Stimulated activated CD4-positive, alpha-beta T cell treated with anti-CD3 and anti-CD28 coated beads, Interleukin-15, amount 100 ng/mL, for 48 hours (primary cell): ENCODE results near the gene PDCD11.
"Not testable (repeated sequence)": the region's sequence is repeated elsewhere in the genome, so short reads cannot be mapped to it uniquely, and the experiment has no call there.

Experiments used
- DNase-seq, 2 donors: peaks; one replicate each; pipeline ENCODE4 v3.0.0-alpha.2; 2020; ENCODE audit warnings: low read depth in 2 of 2

Gene PDCD11, protein sequence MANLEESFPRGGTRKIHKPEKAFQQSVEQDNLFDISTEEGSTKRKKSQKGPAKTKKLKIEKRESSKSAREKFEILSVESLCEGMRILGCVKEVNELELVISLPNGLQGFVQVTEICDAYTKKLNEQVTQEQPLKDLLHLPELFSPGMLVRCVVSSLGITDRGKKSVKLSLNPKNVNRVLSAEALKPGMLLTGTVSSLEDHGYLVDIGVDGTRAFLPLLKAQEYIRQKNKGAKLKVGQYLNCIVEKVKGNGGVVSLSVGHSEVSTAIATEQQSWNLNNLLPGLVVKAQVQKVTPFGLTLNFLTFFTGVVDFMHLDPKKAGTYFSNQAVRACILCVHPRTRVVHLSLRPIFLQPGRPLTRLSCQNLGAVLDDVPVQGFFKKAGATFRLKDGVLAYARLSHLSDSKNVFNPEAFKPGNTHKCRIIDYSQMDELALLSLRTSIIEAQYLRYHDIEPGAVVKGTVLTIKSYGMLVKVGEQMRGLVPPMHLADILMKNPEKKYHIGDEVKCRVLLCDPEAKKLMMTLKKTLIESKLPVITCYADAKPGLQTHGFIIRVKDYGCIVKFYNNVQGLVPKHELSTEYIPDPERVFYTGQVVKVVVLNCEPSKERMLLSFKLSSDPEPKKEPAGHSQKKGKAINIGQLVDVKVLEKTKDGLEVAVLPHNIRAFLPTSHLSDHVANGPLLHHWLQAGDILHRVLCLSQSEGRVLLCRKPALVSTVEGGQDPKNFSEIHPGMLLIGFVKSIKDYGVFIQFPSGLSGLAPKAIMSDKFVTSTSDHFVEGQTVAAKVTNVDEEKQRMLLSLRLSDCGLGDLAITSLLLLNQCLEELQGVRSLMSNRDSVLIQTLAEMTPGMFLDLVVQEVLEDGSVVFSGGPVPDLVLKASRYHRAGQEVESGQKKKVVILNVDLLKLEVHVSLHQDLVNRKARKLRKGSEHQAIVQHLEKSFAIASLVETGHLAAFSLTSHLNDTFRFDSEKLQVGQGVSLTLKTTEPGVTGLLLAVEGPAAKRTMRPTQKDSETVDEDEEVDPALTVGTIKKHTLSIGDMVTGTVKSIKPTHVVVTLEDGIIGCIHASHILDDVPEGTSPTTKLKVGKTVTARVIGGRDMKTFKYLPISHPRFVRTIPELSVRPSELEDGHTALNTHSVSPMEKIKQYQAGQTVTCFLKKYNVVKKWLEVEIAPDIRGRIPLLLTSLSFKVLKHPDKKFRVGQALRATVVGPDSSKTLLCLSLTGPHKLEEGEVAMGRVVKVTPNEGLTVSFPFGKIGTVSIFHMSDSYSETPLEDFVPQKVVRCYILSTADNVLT (N-terminal part only)

DNA sequence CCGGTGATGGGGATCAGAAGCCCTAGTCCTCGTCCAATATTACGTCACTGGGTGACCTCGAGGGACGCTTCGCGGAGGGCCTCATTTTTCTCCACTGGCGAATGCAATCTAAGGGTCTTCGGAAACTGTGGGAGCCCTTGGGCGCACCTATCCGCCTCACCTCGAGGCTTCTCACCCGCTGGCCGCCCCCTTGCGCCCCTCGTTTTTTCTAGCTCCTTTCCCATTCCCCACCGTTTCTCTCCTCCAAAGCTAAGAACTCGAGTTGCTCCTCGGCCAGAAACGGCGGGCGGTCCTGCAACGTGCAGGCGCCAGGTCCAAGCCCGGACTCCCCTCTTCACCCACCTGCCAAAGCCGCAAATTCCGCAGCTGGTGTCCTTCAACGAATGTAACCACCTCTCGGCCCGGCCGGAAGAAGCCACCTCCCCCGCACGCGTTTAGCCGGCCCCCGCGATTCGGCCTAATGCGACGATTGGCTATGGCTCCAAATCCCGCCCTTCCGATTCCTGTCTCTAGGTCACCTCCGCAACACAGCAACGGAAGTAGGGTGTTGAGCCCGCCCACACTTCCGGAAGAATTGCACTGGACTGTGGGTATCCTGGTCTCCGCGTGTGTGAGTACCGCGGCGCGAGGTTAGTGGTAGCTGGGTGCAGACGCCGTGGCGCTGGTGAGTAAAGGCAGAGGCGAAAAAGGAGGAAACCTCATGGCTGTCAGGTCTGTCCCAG, at the start of gene PDCD11, which contains the start of gene ATP5MK:
PDCD11 (plus strand) TSS at position 560 of the 722 bp plus-strand sequence. CDS start 1,801 bp downstream, outside the sequence.
ATP5MK (minus strand) TSS at position 409 of the 722 bp plus-strand sequence. CDS start 4,018 bp downstream, outside the sequence.
- peak; percentile 96 to 97 for DNase-seq

DNA sequence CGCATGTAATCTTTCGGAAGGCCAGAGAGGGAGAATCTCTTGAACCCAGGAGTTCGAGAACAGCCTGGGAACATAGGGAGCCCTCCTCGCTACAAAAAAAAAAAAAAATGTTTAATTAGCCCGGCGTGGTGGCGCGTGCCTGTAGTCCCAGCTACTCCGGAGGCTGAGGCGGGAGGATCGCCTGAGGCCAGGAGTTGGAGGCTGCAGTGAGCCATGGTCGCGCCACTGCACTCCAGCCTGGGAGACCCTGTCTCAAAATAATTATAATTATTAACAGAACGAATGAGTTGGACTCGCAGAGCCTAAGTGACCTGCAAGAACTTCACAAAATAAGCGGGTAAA, 46.3 kb upstream of the PDCD11 start:
- DNase-seq: no peak

DNA sequence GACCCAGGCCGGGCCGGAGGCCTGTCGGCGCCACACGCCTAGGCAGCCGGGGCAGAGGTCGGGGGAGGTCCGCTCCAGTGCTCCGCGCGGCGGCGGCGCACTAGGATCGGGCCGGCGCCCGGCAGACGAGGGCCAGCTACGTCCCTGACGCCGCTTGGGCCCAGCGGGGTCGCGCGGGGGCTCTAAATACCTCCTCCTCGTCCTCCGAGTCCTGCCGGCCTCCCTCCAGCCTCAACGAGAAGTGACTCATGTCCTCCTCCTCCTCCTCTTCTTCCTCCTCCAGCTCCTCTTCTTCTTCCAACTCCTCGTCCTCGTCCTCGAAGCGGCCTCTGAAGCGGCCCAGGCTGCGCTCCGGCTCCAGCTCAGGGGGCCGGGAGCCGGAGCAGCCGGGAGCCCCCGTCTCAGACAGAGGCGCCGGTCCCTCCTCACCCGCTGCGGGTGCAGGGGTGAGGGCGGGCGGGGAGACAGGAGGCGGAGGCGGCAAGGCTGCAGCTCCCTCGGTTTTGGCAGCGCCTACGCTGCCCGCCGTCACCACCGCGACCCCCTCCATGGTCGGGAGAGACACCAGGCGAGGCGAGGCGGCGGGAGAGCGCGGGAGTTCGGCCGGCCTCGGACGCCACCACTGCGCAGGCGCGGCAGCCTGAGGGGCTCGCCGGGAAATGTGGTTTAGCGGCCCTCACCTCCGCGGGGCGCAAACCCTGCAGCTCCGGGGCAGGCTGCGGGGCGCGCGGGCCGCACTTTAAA, 45.7 kb upstream of the PDCD11 start, which contains the start of gene PCGF6:
PCGF6 (minus strand) TSS at position 624 of the 744 bp plus-strand sequence; CDS start at position 550, 74 bp downstream.
- peak; percentile 43 to 66 for DNase-seq

DNA sequence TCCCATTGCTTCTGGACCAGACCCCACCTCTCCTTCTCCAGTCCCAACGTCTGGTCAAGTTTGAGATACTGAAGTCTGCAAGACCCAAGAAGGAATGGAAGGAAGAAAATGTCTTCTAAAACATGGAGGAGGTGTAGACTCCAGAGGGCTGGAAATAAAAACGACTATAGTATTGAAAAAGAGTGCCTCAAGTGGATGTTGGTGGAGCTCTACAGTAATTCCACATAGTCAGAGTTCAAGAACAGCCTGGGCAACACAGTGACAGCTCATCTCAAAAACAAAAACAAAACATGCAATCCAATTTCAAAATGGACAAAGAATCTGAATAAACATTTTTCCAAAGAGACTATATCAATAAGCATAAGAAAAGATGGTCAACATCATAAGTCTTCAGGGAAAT, 43.1 kb upstream of the PDCD11 start:
- DNase-seq: no peak

DNA sequence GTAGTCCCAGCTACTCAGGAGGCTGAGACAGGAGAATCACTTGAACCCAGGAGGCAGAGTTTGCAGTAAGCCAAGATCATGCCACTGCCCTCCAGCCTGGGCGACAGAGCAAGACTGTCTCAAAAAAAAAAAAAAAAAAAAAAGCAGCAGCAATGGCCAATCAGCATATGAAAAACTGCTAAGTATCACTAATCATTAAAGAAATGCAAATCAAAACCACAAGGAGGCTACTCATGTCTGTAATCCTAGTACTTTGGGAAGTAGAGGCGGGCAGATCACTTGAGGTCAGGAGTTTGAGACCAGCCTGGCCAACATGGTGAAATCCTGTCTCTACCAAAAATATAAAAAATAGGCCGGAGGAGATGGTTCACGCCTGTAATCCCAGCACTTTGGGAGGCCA, 41.9 kb upstream of the PDCD11 start:
- not testable (repeated sequence) for DNase-seq

DNA sequence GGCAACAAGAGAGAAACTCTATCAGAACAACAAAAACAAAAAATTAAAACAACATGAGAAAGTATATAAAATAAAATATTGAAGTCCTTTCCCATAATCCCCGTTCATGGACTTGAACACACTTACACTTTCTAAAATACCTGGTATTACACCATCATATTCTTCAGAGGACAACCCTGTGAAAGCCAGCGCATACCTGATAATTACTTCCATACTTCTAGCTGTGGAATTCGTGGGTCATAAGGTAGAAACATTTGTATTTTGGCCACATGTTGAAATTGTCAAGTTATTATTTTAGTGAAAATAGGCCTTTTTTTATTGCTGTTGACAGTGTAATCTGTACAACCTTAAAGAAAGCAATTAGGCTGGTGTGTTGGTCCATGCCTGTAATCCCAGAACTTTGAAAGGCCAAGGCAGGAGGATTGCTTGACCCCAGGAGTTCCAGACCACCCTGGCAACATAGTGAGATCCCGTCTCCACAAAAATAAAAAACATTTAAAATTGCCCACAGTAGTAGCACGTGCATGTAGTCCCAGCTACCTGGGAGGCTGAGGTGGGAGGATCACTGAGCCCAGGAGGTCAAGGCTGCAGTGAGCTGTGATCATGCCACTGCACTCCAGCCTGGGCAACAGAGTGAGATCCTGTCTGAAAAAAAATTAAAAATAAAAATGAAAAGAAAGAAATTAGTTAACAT, 40.4 kb upstream of the PDCD11 start:
- no peak for DNase-seq

DNA sequence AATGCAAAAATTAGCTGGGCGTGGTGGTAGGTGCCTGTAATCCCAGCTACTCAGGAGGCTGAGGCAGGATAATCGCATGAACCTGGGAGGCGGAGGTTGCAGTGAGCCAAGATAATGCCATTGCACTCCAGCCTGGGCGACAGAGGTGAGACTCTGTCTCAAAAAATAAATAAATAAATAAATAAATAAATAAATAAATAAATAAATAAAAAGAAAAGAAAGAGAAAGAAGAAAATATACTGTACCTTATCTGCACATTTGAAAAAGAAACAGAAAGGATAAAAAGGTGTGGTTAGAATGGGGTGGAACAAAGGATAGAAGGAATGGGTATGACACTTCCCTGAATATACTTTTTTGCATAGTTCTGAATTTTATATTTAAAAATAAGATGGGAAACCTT, 36.9 kb upstream of the PDCD11 start:
- DNase-seq: not testable (repeated sequence)

DNA sequence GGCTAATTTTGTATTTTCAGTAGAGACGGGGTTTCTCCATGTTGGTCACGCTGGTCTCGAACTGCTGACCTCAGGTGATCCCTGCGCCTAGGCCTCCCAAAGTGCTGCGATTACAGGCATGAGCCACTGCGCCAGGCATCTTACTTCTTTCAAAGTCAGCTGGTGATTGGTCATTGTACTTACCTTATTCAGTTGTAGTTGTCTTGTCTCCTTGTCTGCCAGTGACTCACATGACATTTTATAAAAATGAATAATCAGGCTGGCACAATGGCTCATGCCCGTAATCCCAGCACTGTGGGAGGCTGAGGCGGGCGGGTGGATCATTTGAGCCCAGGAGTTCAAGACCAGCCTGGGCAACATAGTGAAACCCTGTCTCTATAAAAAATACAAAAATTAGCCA, 35.6 kb upstream of the PDCD11 start:
- not testable (repeated sequence) for DNase-seq

DNA sequence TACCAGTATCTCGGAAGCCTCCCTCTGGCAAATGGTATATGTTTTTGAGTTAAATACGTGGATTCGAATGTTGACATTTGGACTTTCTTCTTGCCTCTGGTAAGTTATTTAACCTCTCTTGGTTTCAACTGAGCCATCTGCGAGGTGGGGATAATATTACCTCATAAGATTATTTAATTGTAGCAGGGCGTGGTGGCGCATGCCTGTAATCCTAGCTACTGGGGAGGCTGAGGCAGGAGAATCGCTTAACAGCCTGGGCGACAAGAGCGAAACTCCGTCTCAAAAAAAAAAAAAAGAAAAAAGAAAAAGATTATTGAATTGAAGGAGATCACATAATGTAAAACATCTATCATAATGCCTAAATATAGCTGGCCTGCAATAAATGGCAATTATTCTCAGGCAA, 29.0 kb upstream of the PDCD11 start:
- no peak for DNase-seq

DNA sequence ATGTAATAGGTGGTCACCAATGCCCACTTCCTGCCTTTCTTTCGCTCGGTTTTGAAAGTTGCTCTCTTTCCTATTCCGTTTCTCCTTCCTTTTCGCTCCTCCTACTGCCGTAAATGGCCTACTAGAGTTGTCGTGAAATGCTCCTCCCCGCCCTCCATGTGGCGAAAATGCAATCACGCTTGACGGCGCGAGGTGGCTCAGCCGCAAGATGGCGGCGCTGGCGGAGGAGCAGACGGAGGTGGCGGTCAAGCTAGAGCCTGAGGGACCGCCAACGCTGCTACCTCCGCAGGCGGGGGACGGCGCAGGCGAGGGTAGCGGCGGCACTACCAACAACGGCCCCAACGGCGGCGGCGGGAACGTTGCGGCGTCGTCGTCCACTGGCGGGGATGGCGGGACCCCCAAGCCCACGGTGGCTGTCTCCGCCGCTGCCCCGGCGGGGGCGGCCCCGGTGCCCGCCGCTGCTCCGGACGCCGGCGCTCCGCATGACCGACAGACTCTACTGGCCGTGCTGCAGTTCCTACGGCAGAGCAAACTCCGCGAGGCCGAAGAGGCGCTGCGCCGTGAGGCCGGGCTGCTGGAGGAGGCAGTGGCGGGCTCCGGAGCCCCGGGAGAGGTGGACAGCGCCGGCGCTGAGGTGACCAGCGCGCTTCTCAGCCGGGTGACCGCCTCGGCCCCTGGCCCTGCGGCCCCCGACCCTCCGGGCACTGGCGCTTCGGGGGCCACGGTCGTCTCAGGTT, 28.5 kb upstream of the PDCD11 start, which contains the start of gene TAF5:
TAF5 (plus strand) TSS at position 195 of the 737 bp plus-strand sequence; CDS start at position 209, 14 bp downstream.
- DNase-seq: peak; percentile 84 to 88

DNA sequence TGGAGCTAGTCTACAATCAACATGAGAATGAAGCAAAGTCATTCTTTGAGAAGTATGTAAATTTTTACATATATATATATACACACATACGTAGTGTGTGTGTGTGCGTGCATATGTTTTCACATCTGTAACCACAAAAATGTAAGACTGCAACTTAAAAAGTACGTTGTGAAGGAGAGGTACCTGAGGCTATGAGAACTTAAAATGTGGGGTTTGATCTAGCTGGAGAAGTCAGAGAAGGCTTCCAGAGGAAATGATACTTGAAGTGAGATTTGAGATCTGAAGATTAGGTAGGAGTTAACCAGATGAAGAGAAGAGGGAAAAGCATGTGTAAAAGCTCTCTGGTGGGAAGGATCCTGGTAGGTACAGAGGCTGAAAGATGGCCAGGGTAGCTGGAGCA, 22.9 kb upstream of the PDCD11 start:
- DNase-seq: no peak

DNA sequence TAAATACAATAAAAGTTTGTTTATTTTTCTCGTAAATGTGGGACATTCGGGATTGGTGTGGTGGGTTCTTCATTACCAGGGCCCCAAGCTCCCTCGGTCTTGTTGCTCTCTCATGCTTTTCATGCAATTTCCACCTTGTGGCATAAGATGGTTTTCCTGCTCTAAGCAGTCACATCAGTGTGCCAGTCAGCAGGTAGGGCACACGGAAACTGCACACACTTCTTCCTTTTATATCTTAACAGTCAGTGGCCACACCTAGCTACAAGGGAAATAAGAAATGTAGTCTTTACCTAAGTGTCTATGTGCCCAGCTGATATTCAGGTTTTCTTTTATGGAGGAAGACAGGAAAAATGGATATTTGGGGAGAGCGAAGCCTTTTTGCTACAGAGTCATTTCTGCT, 22.2 kb upstream of the PDCD11 start:
- DNase-seq: no peak

DNA sequence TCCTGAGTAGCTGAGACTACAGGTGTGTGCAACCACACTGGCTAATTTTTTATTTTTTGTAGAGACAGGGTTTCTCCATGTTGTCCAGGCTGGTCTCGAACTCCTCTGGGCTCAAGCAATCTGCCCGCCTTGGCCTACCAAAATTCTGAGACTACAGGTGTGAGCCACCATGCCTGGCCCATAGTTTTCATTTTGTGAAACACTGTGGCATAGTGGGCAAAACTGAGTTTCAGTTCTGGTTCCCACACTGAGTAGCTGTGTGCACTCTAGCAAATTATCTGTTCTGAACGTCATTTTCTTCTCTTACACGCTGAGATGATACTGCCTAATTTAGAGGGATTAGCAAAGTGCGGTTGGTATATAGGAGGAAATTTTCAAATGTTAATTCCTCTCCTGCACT, 13.7 kb upstream of the PDCD11 start:
- DNase-seq: no peak

DNA sequence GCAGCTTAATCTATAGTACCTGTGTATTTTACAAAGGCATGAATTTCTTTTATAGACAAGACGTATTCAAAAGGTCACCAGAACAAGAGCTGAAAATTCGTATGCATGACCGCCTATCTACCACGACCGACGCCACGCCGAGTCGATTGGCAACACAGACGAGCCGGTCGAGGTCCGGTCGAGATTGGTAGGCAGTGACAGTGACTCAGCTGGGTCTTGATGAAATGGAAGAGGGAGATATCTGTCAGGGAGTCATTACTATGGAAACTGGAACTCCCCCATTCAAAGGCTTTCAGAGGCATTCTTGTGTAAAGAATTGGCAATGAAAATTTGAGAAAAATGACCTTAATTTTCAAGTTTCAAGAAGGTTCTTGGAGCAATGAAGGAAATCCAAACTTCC, 2.2 kb upstream of the PDCD11 start:
- no peak for DNase-seq

DNA sequence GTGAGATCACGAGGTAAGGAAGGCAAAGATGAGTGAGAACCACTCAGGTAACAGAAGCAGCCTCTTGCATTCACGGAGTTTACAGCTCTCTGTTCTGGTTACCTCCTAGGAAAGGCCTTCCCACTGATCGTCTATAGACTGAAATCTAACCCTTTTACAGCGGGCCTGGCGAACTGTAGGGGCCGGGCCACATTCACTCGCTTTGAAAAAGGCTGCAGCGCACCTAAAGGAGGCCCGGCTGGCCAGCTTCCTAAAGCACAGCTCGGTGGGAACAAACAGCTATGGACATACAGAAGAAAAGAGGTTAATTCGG, 716 bp upstream of the PDCD11 start:
- DNase-seq: no peak

DNA sequence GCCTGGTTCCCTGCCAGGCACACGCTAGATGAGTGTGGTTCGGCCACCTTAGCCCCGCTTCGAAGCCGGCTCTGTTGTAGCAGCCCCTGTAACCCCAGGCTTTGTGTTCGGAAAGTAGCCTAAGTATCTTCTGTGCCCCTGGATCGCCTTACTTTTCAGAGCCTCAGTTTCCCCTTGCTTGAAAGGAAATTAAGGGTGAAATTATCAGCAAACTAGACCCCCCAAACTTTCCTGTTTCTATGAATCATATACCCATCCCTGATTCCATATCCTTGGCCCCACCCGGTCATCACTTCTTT, 312 bp downstream of the PDCD11 start:
- DNase-seq: no peak

DNA sequence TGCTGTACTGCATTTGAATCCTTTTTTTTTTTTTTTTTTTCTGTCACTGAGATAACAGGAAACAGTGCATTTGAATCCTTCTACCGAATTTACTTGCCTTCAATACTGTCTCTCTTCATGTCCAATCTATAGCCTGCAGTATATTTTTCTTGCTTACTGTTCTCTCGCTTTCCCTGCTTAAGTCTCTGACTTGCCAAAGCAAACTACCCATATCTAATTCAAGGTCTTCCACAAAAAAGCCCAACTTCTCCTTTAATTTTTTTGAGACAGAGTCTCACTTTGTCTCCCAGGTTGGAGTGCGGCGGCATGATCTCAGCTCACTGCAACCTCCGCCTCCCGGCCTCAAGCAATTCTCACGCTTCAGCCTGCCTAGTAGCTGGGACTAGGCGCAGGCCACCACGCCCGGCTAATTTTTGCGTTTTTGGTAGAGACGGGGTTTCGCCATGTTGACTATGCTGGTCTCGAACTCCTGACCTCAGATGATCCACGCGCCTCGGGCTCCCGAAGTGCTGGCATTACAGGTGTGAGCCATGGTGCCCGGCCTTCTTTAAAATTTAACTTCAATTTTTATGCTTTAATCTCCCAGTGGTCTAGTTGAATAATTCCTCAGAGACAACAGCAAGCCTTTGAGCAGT, 882 bp downstream of the PDCD11 start:
- DNase-seq: no peak

DNA sequence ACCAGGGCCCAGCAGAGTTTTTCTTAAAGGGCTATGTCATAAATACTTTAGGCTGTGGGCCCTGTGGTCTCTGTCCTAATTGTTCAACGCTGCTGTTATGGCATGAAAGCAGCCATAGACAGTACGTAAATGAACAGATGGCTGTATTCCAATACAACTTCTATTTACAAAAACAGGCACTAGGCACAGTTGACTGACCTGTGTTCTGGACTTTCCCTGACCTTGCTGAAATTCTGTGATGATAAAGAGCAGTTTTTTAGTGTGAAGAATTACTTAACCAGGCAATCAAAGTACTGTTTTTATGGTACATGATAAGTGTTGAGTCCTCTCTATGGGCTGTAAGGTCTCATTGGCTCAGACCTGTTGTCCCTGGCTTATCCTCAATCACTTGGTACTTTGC, 17.1 kb downstream of the PDCD11 start:
- no peak for DNase-seq

DNA sequence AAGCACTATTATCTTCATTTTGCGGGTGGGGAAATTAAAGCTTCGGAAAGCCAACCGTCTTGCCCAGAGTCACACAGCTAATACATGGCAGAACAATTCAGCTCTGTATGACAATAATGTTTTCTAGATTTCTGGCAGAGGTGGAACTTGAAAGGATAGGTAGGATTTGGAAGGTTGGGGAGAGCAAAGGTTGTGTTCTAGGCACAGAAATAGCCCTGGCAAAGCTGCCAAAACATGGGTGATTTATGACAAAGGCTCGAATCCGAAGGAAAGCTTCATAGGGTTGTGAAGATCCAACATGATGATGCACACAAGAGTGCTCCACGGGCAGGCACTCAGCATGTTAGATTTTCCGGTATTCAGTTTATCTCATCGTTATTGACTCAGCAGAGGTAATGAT, 19.2 kb downstream of the PDCD11 start:
- DNase-seq: no peak
